ENCODE results near the gene TNFRSF12A. TPM values are rescaled to one million over a fixed set of nuclear protein-coding genes. Genes with fewer than 3 reads are reported as not detected.

TNFRSF12A gene
- total RNA-seq, 1 donor from 2014 or later, result 74.9 TPM

DNA sequence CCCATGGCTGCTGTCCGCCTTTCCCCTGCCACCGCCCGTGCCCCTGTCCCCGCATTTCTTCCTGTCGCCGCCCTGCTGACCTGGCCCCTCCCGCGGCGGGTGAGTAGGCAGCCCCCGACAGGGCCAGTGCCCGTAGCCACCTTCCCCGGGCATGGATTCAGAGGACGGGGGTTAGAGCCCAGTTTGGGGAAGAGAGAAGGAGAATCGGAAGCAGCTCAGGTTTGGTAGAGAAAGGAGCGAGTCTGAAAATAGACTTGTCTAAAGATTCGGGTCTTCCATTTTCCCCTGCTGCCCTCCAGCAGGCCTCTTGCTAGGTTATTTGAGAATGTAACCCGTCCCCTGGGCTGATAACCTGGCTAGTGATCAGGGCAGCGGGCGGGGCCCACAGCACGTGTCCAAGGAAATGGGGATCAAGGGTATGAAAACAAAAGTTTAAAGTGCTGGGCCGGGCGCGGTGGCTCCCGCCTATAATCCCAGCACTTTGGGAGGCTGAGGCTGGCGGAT is 15.3 kb upstream of the TNFRSF12A start:
- Histone ChIP-seq H3K9me3 (no peaks in the 10 kb centered on the region), H3K4me1 (peaks cover 19% of the 10 kb centered on the region), H3K27ac (peak overlapping the region; percentile 60), H3K27me3 (peaks cover 20% of the 10 kb centered on the region), H3K36me3 (no peaks in the 10 kb centered on the region), H3K4me3 (peak overlapping the region; percentile 37)
- TF ChIP-seq, protein P1, sequence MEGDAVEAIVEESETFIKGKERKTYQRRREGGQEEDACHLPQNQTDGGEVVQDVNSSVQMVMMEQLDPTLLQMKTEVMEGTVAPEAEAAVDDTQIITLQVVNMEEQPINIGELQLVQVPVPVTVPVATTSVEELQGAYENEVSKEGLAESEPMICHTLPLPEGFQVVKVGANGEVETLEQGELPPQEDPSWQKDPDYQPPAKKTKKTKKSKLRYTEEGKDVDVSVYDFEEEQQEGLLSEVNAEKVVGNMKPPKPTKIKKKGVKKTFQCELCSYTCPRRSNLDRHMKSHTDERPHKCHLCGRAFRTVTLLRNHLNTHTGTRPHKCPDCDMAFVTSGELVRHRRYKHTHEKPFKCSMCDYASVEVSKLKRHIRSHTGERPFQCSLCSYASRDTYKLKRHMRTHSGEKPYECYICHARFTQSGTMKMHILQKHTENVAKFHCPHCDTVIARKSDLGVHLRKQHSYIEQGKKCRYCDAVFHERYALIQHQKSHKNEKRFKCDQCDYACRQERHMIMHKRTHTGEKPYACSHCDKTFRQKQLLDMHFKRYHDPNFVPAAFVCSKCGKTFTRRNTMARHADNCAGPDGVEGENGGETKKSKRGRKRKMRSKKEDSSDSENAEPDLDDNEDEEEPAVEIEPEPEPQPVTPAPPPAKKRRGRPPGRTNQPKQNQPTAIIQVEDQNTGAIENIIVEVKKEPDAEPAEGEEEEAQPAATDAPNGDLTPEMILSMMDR (IDR thresholded peaks at IDR 0.05), result no peak
- DNase-seq, result peak; percentile 83
- intact Hi-C loops (cut with DNase I), result no loop called here
- ATAC-seq, result peak; percentile 6

DNA sequence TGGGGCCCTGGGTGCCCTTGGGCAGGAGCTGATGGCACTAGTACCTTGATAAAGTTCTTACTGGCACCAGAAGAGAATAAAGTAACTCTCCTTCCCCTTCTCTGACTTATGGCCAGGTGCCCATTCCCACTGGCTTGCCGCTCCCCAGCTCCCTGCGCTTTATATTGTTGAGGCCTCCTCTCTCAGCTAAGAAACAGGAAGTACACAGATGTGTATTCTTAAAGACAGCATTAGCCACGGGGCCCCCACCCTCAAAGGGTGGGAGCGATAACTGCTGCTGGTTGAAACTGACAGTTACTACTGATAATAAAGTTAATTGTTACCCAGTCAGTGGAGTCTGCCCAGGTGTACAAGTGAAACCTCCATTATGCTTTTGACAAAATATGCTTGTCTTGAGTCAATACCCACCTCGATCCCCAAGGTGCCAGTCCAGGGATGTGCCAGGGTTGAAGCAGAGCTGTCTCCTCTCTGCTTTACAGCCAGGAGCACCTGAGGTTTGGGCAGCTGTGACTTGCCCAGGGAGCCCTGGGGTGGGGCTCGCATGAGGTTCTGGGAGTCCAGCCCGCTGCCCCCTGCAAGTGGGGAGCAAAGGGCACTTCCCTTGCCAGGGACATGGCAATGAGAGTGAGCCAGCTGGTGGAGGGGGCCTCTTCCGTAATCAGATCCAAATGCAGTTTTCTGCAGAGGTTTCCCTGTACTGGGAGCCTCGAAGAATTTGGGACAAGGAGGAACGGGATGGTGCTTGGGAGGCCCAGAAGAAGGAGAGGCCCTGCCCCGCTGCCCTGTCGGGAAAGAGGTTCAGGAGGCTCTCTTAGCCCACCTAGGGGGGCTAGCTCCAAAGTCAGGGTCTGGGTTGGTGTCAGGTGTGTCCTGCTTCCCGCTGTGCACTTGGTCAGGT is 12.9 kb upstream of the TNFRSF12A start:
- H3K27ac ChIP-seq, result peak overlapping the region; percentile 45
- intact Hi-C loops (cut with DNase I), result no loop called here
- TF ChIP-seq, protein P1 (IDR thresholded peaks at IDR 0.05), result no peak
- H3K4me1 ChIP-seq, result peaks cover 22% of the 10 kb centered on the region
- H3K4me3 ChIP-seq, result no peak overlapping the region
- no peaks in the 10 kb centered on the region for H3K9me3 ChIP-seq
- DNase-seq, result no peak
- peaks cover 27% of the 10 kb centered on the region for H3K27me3 ChIP-seq
- no peak for ATAC-seq
- H3K36me3 ChIP-seq, result no peaks in the 10 kb centered on the region

- H3K36me3 ChIP-seq, result no peaks in the 10 kb centered on the region
- peak; percentile 84 for DNase-seq
- no peak for ATAC-seq
- H3K9me3 ChIP-seq, result no peaks in the 10 kb centered on the region
- H3K4me3 ChIP-seq, result no peak overlapping the region
- peaks cover 22% of the 10 kb centered on the region for H3K4me1 ChIP-seq
- TF ChIP-seq, protein P1 (IDR thresholded peaks at IDR 0.05), result no peak
- H3K27me3 ChIP-seq, result peaks cover 27% of the 10 kb centered on the region
- intact Hi-C loops (cut with DNase I), result no loop called here
- peak overlapping the region; percentile 45 for H3K27ac ChIP-seq
Observed at GRCh38 chr16:3007957-3008689, 12.0 kb upstream of the TNFRSF12A start.

DNA sequence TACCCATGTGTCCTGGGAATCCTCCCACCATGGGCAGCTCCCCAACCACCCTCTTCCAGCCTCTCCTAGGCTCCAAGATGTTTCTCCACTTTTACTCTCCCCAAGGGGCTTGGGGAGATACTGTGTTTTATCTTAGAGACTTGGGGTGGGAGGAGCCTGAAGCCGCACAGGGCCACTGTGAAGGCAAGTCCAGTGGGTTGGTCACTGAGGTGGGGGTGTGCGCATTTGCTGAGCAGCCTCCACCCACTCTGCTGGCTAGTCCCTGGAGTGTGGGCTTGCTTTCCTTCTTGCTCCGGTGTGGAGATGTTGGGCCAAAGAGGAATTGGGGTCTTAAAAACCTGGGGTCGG is 11.5 kb upstream of the TNFRSF12A start:
- no peaks in the 10 kb centered on the region for H3K9me3 ChIP-seq
- no peak for DNase-seq
- no peak overlapping the region for H3K4me3 ChIP-seq
- intact Hi-C loops (cut with DNase I), result no loop called here
- no peak overlapping the region for H3K27ac ChIP-seq
- peaks cover 22% of the 10 kb centered on the region for H3K4me1 ChIP-seq
- no peaks in the 10 kb centered on the region for H3K36me3 ChIP-seq
- TF ChIP-seq, protein P1 (IDR thresholded peaks at IDR 0.05), result no peak
- peaks cover 32% of the 10 kb centered on the region for H3K27me3 ChIP-seq
- no peak for ATAC-seq

GRCh38 chr16:3009568-3010390 is 10.4 kb upstream of the TNFRSF12A start:
- DNase-seq, result peak; percentile 90
- H3K36me3 ChIP-seq, result no peaks in the 10 kb centered on the region
- H3K9me3 ChIP-seq, result no peaks in the 10 kb centered on the region
- TF ChIP-seq, protein P1 (IDR thresholded peaks at IDR 0.05), result no peak
- H3K27me3 ChIP-seq, result peaks cover 33% of the 10 kb centered on the region
- H3K4me1 ChIP-seq, result peaks cover 22% of the 10 kb centered on the region
- peak; percentile 71 for ATAC-seq
- intact Hi-C loops (cut with DNase I), result no loop called here
- H3K27ac ChIP-seq, result peak overlapping the region; percentile 78
- H3K4me3 ChIP-seq, result no peak overlapping the region
